Muscle of back (tissue), 11 donors: ENCODE results near the gene GSTP1. TPM values are rescaled to one million over a fixed set of nuclear protein-coding genes. Genes with fewer than 3 reads are reported as not detected.
"Not testable (repeated sequence)": the region's sequence is repeated elsewhere in the genome, so short reads cannot be mapped to it uniquely, and the experiment has no call there.

Experiments
- DNase-seq, 3 donors: peaks; one replicate each; pipeline versions ENCODE4 v3.0.0 to v3.0.0-alpha.2; 2013
- polyA plus RNA-seq, 10 donors: library from polyadenylated mRNA; unstranded; fragments of 120-200 nt; gene quantifications; one replicate each; pipeline ENCODE4 v1.2.1, GENCODE V29; 2013; ENCODE audit not compliant: insufficient read length in 10 of 10

GSTP1 gene
- polyA plus RNA-seq, 10 donors = 207 to 370 (median 253) TPM

GRCh38 chr11:67558084-67558772 lies 25.4 kb upstream of the GSTP1 start:
- peak; percentile 34 to 48 (median 36) for DNase-seq

GRCh38 chr11:67561971-67562619 lies 21.5 kb upstream of the GSTP1 start:
- no peak for DNase-seq

GRCh38 chr11:67562963-67563704 lies 20.5 kb upstream of the GSTP1 start:
- DNase-seq = peak in 1 of 3 donors; percentile 32

GRCh38 chr11:67563705-67564114 lies 19.9 kb upstream of the GSTP1 start:
- peak; percentile 45 to 85 (median 61) for DNase-seq

GRCh38 chr11:67564230-67564629 lies 19.4 kb upstream of the GSTP1 start:
- no peak for DNase-seq

- DNase-seq = no peak
These were observed 12.2 kb upstream of the GSTP1 start for GRCh38 chr11:67571443-67571842.

- no peak for DNase-seq
These were observed 11.3 kb upstream of the GSTP1 start for GRCh38 chr11:67572305-67572704.

- DNase-seq = peak in 2 of 3 donors; percentile 29 to 42
These were observed 10.7 kb upstream of the GSTP1 start for GRCh38 chr11:67572747-67573419.

- no peak for DNase-seq
These were observed 8.7 kb upstream of the GSTP1 start for GRCh38 chr11:67574938-67575337.

GRCh38 chr11:67576735-67577475 lies 6.7 kb upstream of the GSTP1 start:
- no peak for DNase-seq

- DNase-seq = no peak
These were observed 5.7 kb upstream of the GSTP1 start for GRCh38 chr11:67577951-67578350.

GRCh38 chr11:67581469-67581868 lies 2.1 kb upstream of the GSTP1 start:
- DNase-seq = no peak

GRCh38 chr11:67582011-67582410 lies 1.6 kb upstream of the GSTP1 start:
- no peak for DNase-seq

GRCh38 chr11:67584205-67584880 lies 731 bp downstream of the GSTP1 start:
- peak; percentile 29 to 89 (median 72) for DNase-seq

GRCh38 chr11:67584881-67585873 lies 1.6 kb downstream of the GSTP1 start:
- peak in 1 of 3 donors; percentile 26 for DNase-seq

GRCh38 chr11:67585911-67586310 lies 2.3 kb downstream of the GSTP1 start:
- no peak for DNase-seq

- DNase-seq = peak in 1 of 3 donors; percentile 26
These were observed 3.1 kb downstream of the GSTP1 start for GRCh38 chr11:67586568-67587250.

- DNase-seq = no peak
These were observed 4.5 kb downstream of the GSTP1 start for GRCh38 chr11:67588136-67588503.

GRCh38 chr11:67588899-67589415 lies 5.3 kb downstream of the GSTP1 start:
- not testable (repeated sequence) for DNase-seq
